Activated effector memory CD4-positive, alpha-beta T cell treated with Interleukin-2 at 50 U/mL for 16 hours (primary cell): ENCODE measurements around the gene PROM2.

Source experiments
- DNase-seq: peaks from one replicate; pipeline ENCODE4 v3.0.0-alpha.2; 2020

PROM2 gene

DNA sequence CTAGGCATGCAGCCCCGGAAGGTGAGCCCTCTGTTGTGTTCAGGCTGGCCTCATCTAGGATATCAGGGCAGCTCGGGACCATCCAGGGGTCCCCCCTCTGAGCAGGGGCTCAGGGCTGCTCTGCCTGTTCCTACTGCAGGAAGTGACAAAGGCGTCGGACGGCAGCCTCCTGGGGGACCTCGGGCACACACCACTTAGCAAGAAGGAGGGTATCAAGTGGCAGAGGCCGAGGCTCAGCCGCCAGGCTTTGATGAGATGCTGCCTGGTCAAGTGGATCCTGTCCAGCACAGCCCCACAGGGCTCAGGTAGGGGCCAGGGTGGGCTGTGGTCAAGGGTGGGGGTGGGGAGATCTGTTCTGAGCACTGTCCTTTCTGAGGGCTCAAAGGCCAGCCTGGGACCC, 36.0 kb downstream of the PROM2 start:
- no peak for DNase-seq

DNA sequence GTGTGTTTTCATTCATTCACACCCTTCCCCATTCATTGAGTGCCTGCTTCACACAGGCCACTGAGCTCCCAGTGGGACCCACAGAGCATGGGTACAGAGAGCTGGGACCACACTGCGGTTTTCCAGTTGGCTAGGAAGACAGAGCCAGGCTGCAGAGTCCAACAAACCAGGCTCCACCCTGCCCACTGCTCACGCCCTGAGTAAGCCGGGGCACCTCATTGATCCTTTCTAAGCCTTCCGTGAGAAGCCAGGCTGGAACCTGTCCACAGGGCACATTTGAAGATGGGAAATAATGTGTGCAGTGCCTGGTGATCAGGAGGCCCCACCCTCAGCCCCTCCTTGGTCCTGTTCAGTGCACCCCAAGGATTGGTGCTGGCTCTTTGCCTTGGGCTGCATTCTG, 36.4 kb downstream of the PROM2 start:
- DNase-seq: no peak

DNA sequence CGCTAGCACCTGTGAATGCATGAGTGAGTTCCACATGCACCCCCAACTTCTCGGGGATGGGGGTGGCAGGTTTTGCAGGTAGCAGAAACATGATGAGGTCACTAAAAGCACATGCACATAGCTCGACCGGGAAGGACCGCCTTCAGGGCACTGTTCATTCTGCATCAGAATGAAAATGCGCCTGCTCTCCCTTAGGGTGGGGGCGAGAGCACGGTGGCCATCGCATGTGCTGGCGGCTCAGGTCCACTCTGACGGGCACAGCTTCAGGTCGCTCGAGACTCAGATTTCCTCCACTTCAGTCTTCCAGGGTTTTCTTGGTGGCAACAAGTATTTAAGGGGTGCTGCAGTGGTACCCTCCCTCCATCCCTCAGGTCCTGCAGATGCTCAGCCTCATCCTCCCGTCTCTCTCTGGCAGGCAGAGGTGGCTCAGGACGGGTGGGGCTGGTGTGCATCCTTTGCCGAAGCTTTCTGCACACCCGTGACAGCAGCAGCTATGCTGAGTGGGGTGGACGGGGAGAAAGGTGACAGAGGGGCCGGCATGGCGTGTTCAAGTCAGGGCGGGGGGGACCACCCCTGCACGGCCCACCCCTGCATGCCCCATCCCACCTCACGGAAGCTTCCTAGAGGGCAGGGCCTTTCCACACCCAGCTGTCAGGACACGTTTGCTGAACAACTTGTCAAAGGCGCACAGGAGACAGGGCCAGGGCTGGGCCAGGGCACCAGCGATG, 37.7 kb downstream of the PROM2 start:
- no peak for DNase-seq

DNA sequence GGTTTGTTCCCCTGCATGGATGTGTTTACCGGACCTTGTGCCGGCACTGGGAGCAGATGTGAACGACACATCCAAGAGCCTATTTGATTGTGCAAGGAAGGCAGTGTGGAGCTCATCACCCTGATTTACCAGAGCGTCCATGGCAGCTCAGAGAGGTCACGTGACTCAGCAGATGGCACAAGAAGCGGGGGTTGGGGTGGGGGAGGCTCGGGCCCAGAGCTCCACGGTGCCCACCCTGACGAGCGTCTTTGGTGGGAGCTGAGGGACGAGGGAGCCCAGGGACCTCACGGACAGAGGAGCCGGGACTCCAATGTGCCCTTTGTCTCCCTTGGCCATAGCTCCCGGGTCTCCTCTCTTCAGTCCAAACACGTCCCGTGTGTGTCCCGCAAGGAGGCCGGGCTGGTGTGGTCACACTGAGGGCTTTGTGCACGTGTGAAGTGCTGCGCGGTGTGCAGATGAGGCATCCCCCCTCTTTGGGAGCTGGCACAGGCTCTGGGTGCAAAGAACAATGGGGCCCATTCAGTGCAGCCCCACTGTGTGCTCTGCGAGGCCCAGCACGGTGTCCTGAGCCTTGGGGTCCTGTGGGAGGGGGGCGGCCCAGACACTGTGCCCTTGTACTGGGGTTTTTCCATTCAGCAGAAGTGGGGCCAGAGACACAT, 38.4 kb downstream of the PROM2 start:
- no peak for DNase-seq

DNA sequence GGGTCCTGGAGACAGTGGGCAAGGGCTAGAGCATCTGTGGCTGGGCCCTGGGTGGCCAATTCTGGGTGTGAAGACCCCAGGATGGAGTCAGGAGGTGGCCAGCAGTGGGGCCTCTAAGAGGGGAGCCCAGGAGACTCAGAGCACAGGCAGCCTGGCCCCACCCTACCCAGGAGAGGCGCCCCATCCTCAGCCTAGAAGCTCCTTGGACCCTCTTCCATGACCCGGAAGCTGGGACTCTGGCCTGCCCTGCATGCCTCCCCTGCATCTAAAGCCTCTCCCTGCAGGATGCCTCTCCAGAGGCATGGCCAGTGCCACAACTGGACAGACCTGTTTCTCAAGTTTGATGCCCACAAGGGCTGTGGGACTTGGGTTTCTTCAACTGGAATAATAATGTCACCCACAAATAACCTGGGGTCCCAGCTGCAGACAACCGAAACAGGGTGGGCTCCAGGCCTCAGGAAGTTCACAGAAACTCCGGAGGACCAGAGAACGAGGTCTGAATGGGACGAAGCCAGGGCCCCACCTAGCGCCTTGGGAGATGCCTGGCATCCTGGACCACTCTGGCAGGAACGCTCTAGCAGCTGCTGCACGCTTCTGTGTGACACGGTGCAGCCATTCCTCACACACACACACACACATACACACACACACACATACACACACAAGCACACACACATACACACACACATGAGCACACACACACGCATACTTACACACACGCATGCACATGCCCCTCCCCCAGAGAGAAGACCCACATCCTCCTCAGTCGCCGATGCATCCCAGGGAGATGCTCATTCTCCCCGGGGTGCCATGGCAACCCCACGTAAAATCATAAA, 39.3 kb downstream of the PROM2 start:
- no peak for DNase-seq

DNA sequence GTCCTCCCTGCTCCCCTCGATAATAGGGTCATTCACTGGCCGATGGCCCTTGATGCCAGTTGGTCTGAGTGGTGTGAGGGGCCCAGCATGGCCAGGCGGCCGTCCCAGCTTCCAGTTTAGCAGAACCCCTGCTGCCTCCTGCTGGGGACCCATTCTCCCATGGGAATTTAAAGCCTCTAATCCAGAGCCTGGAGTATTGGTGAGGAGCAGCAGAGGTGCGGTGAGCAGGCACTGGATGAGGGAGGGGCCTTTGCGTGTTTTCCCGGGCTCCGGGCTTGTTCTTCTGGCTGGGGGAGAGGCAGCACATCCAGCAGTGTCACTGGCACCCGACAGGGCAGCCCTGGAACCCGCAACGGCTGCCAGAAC, 40.3 kb downstream of the PROM2 start:
- no peak for DNase-seq

DNA sequence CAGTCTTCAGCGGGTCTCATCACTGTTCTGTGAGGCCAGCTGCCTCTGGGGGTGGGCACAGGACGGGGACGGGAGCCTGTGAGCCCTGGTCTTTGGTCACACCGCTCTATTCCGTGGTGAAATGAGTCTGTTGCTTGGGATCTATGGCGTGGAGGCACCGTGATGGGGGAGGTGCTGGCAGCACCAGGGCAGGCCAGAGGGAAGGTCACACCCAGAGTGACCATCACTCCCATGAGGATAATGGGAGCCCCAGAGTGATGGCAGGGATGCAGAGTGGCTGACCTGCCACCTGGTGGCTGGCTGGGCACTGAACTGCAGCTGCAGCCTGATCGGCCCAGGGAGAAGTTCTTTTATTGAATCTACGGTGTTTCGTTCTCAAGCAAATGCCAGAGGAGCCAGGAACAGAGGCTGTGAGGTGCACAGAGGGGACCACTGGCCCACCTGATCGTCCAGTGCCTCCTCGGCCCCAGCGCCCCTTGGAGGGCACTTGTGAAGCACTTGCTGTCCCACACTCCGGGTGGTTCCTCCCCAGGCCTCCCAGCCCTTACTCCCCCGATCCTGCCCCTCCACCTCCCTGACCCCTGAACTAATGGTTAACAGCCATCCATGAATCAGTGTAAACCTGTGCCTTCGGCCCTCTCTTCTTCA, 40.8 kb downstream of the PROM2 start:
- no peak for DNase-seq

DNA sequence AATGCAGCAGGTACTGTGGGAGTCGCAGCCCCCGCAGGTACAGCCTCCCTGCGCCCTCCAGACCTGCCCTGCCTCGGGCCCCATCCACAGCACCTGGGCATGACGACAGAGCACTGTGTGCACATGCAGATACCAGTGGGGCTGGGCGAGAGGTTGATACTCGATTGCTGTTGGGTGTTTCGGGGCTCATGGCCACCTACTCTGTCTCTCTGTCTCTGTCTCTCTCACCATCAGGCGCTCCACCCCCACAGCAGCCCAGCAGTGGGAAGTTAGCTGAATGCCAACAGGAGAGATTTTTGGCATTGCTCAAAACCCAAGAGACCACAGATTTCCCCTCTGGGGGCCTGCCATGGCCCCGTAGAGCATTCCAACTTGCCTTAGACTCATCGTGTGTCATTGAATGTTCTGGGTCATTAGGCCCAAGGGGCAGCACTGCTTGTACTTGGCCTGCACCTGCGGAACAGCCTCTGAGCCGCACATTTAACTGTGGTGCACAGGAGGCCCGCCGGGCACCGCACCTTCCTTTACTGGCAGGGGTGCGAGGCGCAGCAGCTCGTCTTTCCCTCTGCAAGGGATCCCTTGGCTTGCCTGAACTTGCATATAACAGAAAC, 41.7 kb downstream of the PROM2 start:
- DNase-seq: no peak

DNA sequence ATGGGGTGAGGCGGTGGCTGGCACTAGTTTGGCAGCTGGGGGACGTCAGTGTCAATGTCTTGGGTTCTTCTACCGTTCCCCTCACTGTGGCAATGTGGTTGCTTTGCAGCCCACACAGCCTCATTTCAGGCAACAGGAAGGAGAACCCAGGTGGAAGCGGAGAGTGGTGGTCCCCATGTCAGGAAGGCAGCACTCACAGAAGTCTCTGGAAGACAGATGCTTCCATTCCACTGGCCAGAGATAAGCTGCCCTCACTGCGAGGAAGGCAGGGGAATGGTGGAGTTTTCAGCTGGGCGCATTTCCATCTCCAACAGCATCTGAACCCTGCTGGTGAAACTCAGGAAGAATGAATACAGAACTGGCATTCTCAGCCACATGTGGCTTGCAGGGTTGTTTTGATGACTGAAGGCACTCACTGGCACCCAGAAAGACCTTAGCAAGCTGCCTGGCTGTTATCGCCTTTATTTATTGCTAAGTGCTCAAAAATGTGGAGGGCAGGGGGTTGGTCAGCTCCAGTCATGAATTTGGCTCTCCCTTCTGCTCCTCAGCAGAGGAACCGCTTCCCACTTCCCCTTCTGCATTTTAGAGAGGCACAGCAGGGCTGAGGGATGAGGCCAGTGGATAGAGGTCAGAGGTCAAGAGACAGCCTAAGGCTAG, 42.3 kb downstream of the PROM2 start:
- DNase-seq: no peak

DNA sequence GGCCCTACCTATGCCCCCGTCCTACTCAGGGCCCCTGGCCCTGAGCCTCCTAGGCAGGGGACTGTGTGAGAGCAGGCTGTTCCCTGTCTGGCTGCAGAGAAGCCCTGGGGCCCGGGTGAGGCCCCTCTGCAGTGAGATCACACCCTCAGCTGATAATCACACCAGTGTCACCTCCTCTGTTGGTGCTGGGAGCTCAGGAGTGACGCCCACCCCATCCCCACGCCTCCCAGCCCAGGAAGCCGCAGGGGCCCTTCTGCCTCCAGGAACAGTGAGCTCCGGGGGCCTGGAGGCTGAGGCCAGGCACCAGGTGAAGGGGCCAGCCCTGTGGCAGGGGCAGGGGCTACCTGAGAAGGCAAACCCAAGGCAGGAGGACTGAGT, 42.9 kb downstream of the PROM2 start:
- no peak for DNase-seq

DNA sequence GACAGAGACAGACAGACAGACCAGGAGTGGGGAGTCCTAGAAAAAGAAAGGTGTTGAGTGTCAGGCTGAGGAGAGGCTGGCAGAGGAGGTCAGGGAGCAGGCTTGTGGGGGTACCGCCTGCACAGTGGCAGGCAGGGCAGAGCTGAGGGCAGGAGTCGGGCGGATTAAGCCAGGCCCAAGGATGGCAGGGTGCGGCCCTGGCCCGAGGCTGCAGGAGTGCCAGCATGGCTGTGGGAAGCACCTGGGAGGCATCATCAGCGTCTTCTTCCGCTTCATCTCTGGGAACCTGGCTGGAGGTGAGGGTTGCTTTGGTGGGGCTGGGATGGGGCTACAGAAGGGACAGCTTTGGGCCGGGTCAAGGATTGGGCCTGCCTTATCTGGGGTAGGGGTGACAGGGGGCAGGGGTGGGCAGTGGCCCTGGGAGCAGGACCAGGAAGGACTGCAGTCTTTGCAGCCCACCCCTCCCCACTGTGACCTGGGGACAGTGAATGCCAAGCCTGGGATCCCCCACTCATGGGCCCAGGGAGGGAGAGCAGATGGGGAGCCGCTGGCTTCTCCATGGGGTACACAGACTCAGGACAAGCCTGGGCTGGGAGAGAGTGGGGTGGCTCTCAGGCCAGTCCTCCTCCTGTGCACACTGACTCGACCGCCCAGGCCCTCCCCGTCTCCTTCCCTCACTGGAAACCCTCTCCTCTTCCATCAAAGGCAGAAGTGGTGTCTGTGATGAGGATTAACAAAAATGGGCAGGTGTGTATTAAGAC, 43.6 kb downstream of the PROM2 start:
- no peak for DNase-seq

DNA sequence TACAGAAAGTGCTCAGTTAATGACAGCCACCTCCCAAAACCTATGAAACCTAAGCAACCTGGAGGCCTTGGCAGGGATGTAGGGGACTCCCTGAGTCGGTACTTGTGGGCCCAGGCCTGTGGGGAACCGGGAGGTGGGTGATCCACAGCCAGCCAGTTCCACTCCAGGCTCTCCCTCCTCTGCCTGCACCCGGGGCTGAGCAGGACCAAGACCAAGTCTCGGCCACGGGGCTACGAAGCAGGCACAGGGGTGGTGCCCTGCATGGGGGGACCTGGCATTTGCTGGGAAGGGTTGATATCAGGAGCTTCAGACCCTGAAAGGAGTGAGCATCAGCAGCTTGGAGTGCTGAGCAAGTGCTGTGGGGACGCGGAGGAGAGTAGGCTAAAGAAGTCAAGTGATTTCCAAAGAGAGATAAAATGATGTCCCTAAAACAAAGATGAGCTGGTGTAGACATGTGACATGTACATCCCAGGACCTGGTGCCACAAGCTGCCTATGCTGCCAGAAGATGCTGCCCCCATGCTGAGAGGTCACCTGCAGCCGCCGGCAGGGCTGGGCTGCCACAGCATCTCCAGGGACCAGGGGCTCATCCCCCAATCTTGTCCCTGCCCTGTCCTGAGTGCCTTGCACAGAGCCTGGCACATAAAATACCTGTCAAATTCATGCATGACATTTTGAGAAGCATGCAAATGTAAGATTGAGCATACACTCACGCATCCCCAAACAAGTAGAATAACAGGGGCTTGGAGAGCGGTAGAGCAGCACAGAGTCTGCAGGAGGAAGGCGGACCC, 44.4 kb downstream of the PROM2 start:
- no peak for DNase-seq

DNA sequence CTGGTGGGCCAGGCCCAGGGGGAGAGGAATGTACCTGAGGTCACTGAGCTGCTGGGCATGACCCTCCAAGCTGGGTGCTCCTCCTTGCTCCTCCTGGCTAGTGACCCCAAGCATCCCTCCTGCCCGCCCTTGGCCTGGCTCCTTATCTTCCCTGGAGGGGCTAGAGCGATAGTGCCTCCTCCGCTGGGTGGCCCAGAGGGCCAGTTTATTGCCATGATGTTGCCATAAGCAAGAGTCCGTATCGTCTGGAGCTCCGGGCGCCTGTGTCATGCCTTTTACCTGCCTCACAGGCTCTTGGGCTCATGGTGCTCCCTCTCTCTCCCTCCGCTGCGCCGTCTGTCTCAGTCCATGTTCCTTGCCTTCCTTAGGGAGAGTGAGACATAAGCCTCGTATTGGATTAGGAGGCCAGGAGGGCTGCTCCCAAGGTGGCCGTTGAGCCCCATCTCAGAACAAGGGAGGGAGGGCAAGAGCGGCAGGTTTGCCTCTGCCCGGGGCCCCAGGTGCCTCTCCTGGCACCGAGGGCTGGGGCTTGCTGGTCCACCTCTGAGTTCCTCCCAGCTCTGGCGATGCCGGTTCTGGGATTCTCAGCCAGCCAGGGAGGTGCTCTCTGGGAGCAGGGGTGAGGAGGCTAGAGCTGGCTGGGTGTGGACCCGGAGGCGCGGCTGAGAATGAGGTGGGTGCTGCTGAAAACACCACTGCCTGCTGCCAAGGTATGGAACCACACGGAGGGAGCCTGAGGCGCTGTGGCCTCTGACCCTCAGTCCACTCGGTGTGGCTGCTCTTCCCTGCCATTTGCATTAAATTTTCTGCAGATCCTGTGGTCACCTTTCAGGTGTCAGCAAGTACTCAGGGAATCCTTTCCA, 45.5 kb downstream of the PROM2 start:
- DNase-seq: no peak

DNA sequence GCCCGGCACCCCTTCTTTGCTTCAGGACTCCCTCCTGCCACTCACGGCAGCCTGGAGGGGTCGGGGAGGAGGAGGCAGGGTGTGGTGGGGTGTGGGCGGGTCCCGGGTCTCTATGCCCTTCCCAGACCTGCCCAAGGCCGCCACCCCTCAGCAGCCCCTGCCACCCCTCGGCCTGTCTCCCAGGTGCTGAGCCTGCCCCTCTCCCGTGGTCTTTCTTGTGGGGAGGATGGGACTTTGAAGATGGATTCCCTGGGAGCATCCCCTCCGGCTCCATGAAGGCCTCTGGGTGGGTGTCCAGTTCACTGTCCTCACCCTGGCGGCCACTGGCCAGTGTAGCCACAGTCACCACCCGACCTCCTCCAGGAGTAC, 46.1 kb downstream of the PROM2 start:
- no peak for DNase-seq

DNA sequence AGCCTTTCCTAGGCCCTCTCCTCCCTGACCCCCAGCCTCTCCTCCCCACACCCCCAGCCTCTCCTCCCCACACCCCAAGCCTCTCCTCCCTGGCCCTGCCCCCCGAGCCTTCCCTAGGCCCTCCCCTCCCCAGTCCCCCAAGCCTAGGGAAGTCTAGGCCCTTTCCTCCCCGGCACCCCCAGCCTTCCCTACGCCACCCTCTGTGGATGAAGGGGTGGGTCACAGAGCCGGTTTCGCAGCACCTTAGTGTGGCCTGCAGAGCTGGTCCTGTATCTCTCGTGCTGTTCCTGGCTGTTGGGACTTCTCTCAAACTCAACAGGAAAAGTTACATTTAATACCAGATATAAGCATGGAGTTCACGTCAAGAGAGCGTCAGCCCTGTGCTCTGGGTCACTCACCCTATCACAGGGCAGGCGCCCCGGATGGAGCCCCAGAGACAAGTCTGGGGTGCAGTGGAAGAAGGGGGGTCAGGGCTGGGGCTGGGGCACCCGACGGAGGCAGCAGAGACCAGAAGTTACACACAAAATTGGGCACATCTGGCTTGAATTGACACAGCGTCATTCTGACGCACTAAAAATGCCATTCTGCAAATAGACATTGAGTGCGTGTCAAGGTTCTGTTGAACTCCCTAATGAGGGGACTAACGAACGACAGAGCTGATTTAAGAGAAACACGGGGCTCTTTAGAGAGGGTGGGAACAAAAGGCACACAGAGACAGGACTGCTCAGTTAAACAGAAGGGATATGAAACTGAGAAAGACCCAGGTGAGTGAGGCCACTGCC, 46.9 kb downstream of the PROM2 start:
- DNase-seq: no peak

DNA sequence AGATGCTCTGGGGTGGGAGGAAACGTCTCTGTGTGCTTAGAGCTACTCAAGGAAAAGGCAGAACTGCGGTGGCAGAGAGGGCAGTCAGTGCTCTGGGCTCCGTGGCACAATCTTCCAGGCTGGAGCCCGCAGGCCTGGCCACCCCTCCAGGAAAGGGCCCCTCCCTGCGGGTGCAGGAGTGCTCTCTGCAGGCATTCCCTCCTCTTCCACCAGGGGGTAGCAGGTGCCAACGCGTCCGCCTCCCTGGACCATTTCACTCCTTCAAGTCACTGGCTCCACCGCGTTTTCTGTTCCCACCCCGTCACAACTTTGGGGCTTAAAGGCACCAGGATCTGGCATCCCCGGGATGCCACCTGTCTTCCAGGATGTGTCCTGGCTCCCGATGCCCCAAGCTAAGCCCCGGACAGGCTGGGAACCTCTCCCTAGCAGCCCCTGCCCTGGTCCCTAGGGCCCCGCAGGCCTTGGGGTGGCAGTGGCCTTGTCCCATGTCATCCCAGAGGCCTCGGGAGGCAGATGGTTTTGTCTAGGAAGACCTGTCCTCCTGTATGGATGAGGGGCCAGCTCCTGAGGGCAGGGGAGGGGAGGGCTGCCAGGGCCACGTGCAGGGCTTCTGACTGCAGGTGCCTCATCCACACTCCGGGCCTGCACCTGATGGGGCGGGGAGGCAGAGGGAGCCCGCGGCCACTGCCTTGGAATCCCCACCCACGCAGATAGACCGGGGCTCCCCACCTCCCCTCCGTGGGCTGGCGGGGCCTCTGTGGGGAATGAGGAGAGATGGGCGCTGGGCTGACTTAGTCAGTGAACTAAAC, 49.3 kb downstream of the PROM2 start:
- no peak for DNase-seq

DNA sequence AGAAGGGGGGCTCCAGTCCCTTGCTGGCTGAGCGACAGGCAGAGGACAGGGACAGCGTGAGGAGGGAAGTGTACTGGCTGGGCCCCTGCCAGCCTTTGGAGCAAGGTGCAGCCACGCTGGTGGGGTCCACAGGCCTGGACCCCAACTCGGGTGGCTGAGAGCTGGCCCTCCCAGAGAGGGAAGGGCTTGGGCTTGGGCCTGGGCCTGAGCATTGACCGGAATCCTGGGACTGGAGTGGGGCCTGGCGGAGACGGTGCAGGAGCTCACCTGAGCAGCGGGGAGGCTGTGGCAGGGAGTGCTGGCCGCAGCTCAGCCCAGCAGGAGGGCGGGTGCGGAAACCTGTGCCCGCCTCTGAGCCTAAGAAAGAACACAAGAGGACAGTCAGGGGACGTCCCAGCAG, 50.8 kb downstream of the PROM2 start:
- DNase-seq: no peak
